ENCODE data around the gene SLC27A5. TPM values are rescaled to one million over a fixed set of nuclear protein-coding genes. Genes with fewer than 3 reads are reported as not detected.

Gene SLC27A5
- total and polyA plus RNA-seq, 2 of the 13 experiments (the other 11 are each of a cell fraction or from before 2014, with no cell fraction given) = 30.3 to 40.2 TPM

DNA sequence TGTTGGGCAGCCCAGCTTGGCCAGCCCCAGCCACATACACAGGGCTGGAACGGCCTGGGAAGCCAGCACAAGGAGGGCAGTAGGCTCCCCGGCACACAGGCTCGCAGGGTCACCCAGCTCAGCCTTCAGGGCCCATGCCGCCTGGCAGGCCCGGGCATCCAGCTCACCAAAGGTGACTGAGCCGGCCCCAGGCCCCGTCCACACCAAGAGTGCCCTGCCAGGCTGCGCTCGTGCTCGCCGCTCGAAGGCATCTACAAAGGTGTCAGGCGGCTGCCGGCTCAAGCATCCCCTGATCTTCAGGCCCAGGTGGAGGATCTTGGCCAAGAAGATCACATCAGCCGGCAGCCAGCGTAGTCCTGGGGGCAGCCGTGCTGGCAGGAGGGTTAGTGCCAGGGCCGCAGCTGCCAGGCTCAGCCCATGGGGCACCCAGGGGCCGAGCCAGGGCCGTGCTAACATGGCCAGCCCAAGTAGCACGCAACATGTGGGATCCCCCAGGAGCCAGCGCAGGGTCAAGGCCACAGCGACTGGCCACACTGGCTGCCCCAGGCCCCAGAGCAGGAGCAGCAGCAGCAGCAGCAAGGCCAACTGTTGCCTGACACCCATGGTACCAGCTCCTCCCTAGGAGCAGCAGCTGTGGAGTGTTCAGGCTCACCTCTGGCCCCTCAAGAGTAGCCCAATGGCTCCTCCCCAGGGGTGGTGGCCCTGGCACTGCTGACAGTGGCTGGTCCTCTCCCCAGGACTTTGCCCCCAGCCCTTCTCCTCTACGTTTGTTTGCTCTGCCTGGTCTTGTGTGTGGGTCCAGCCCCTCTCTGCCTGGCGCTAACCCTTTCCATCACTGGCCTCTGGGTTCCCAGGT is at the start of gene SLC27A5 (continued):
- TF ChIP-seq, protein P1, sequence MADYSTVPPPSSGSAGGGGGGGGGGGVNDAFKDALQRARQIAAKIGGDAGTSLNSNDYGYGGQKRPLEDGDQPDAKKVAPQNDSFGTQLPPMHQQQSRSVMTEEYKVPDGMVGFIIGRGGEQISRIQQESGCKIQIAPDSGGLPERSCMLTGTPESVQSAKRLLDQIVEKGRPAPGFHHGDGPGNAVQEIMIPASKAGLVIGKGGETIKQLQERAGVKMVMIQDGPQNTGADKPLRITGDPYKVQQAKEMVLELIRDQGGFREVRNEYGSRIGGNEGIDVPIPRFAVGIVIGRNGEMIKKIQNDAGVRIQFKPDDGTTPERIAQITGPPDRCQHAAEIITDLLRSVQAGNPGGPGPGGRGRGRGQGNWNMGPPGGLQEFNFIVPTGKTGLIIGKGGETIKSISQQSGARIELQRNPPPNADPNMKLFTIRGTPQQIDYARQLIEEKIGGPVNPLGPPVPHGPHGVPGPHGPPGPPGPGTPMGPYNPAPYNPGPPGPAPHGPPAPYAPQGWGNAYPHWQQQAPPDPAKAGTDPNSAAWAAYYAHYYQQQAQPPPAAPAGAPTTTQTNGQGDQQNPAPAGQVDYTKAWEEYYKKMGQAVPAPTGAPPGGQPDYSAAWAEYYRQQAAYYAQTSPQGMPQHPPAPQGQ (CRISPR knock-in tag; IDR thresholded peaks at IDR 0.05; ENCODE audit: borderline replicate concordance) = no peak
- TF ChIP-seq, protein P2, sequence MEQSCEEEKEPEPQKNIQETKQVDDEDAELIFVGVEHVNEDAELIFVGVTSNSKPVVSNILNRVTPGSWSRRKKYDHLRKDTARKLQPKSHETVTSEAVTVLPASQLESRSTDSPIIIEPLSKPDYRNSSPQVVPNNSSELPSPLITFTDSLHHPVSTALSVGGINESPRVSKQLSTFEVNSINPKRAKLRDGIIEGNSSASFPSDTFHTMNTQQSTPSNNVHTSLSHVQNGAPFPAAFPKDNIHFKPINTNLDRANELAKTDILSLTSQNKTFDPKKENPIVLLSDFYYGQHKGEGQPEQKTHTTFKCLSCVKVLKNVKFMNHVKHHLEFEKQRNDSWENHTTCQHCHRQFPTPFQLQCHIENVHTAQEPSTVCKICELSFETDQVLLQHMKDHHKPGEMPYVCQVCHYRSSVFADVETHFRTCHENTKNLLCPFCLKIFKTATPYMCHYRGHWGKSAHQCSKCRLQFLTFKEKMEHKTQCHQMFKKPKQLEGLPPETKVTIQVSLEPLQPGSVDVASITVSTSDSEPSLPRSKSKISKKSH (CRISPR knock-in tag; IDR thresholded peaks at IDR 0.05; ENCODE audit: borderline replicate concordance) = no peak; the same call in 1 of the 2 replicates
- TF ChIP-seq ZNF234 (CRISPR knock-in tag; conservative IDR thresholded peaks at IDR 0.05) (no peak), PCBP1 (IDR thresholded peaks at IDR 0.05; ENCODE audit: borderline replicate concordance, low read depth, low read length) (no peak), KMT2A (CRISPR knock-in tag; IDR thresholded peaks at IDR 0.05) (no peak), EZH2 (conservative IDR thresholded peaks at IDR 0.05; ENCODE audit: low read depth, low read length) (no peak), MEIS1 (CRISPR knock-in tag; IDR thresholded peaks at IDR 0.05; ENCODE audit: borderline replicate concordance) (peak; percentile 84; the same call in 1 of the 2 replicates), TCF12 (IDR thresholded peaks at IDR 0.05) (no peak), TCF12 (CRISPR knock-in tag; IDR thresholded peaks at IDR 0.05) (no peak), SETDB1 (CRISPR knock-in tag; IDR thresholded peaks at IDR 0.05; ENCODE audit: borderline replicate concordance) (no peak), U2AF1 (optimal IDR thresholded peaks at IDR 0.05; ENCODE audit: low read depth, low read length) (no peak), SIN3B (IDR thresholded peaks at IDR 0.05; ENCODE audit: low read length) (no peak)
- TF ChIP-seq, protein P3, sequence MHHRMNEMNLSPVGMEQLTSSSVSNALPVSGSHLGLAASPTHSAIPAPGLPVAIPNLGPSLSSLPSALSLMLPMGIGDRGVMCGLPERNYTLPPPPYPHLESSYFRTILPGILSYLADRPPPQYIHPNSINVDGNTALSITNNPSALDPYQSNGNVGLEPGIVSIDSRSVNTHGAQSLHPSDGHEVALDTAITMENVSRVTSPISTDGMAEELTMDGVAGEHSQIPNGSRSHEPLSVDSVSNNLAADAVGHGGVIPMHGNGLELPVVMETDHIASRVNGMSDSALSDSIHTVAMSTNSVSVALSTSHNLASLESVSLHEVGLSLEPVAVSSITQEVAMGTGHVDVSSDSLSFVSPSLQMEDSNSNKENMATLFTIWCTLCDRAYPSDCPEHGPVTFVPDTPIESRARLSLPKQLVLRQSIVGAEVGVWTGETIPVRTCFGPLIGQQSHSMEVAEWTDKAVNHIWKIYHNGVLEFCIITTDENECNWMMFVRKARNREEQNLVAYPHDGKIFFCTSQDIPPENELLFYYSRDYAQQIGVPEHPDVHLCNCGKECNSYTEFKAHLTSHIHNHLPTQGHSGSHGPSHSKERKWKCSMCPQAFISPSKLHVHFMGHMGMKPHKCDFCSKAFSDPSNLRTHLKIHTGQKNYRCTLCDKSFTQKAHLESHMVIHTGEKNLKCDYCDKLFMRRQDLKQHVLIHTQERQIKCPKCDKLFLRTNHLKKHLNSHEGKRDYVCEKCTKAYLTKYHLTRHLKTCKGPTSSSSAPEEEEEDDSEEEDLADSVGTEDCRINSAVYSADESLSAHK (CRISPR knock-in tag; IDR thresholded peaks at IDR 0.05; ENCODE audit: borderline replicate concordance) = no peak
- TF ChIP-seq, protein P4, sequence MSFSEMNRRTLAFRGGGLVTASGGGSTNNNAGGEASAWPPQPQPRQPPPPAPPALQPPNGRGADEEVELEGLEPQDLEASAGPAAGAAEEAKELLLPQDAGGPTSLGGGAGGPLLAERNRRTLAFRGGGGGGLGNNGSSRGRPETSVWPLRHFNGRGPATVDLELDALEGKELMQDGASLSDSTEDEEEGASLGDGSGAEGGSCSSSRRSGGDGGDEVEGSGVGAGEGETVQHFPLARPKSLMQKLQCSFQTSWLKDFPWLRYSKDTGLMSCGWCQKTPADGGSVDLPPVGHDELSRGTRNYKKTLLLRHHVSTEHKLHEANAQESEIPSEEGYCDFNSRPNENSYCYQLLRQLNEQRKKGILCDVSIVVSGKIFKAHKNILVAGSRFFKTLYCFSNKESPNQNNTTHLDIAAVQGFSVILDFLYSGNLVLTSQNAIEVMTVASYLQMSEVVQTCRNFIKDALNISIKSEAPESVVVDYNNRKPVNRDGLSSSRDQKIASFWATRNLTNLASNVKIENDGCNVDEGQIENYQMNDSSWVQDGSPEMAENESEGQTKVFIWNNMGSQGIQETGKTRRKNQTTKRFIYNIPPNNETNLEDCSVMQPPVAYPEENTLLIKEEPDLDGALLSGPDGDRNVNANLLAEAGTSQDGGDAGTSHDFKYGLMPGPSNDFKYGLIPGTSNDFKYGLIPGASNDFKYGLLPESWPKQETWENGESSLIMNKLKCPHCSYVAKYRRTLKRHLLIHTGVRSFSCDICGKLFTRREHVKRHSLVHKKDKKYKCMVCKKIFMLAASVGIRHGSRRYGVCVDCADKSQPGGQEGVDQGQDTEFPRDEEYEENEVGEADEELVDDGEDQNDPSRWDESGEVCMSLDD (CRISPR knock-in tag; IDR thresholded peaks at IDR 0.05; ENCODE audit: borderline replicate concordance) = peak; percentile 41; the same call in 1 of the 2 replicates

All from HepG2 (cell line).